ENCODE data around the gene OR6A2. TPM values are rescaled to one million over a fixed set of nuclear protein-coding genes. Genes with fewer than 3 reads are reported as not detected.

The OR6A2 gene
- total RNA-seq, 1 experiment from 2014 or later: 0.33 TPM

DNA sequence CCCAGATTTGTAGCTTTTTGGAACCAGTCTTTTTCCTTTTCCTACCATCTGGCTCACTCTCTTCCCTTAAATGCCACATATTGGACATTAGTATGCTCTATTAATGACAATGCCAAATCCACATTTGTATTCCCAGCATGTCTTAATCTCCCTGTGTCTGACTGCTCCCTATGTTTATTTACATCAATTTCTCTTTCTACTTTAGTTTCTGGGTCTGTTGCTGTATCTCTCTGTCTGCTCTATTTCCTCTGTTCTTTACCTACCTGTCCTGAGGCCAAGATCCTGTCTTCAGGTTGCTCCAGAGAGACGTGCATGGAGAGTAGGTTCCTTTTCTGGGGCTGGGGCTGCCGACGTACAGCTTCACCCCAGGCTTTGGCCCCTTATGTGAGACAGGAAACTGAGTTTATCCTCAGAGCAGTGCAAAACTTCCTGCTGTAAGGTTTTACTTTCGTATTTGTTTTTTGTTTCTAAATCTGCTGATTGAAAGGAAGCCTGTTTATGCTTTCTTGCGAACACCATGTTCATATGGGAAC is 53.3 kb downstream of the OR6A2 start:
- Histone ChIP-seq H2BK120ac (ENCODE audit: low read depth, low read length, poor library complexity, severe bottlenecking) (no peak overlapping the region), H3K79me1 (ENCODE audit: insufficient read depth, low read depth, low read length, poor library complexity, severe bottlenecking) (no peaks in the 10 kb centered on the region), H3K23ac (ENCODE audit: insufficient read length, low read depth, low read length) (no peak overlapping the region), H3K27me3 (ENCODE audit: insufficient read depth, low read length) (no peaks in the 10 kb centered on the region), H2AK5ac (ENCODE audit: insufficient read length, low read length) (no peak overlapping the region), H3K9me3 (ENCODE audit: control insufficient read depth, low read depth, low read length) (no peaks in the 10 kb centered on the region), H2BK15ac (ENCODE audit: low read depth, low read length) (no peak overlapping the region), H3T11ph (ENCODE audit: low read length) (no peak overlapping the region), H3K56ac (ENCODE audit: insufficient read length, low read depth, low read length) (no peak overlapping the region), H4K20me1 (ENCODE audit: control insufficient read depth, insufficient read depth, insufficient read length) (no peaks in the 10 kb centered on the region), H3K14ac (ENCODE audit: insufficient read depth, low read length) (no peak overlapping the region), H3K79me2 (ENCODE audit: insufficient read depth, low read length) (no peaks in the 10 kb centered on the region), H4K5ac (ENCODE audit: insufficient read length, low read depth, low read length) (no peak overlapping the region), H2AFZ (ENCODE audit: low read length) (no peak overlapping the region), H3K4me2 (ENCODE audit: insufficient read depth, insufficient read length, low read length) (no peak overlapping the region), H3K23me2 (ENCODE audit: insufficient read length, low read depth, low read length, poor library complexity, severe bottlenecking) (no peaks in the 10 kb centered on the region), H4K91ac (ENCODE audit: insufficient read length, low read depth, low read length) (no peak overlapping the region), H3K4ac (ENCODE audit: low read depth, low read length) (no peak overlapping the region), H4K8ac (replicated peaks; ENCODE audit: insufficient read length, low read depth, low read length) (no peak overlapping the region), H2BK20ac (ENCODE audit: low read depth, low read length, poor library complexity, severe bottlenecking) (no peak overlapping the region), H3K27ac (ENCODE audit: insufficient read length, low read depth, low read length) (no peak overlapping the region), H3K4me1 (ENCODE audit: insufficient read depth, low read length) (no peaks in the 10 kb centered on the region), H2BK12ac (ENCODE audit: insufficient read length, low read depth, low read length) (no peak overlapping the region), H2BK5ac (ENCODE audit: insufficient read length, low read length) (no peak overlapping the region), H3K9ac (ENCODE audit: extremely low read depth, insufficient read length, low read length) (no peak overlapping the region), H3K18ac (ENCODE audit: insufficient read length, low read depth, low read length) (no peak overlapping the region)
- H3K36me3 Mint-ChIP-seq (ENCODE audit: insufficient read depth in 1 of 3, low read depth in 3 of 3): no peaks in the 10 kb centered on the region
- no peaks in the 10 kb centered on the region for H3K4me1 Mint-ChIP-seq
- WGBS (ENCODE audit: extremely low coverage, insufficient read length, low lambda C conversion rate): no CpG with 5 or more reads among the region's 5 CpGs
- TF ChIP-seq, protein P1, sequence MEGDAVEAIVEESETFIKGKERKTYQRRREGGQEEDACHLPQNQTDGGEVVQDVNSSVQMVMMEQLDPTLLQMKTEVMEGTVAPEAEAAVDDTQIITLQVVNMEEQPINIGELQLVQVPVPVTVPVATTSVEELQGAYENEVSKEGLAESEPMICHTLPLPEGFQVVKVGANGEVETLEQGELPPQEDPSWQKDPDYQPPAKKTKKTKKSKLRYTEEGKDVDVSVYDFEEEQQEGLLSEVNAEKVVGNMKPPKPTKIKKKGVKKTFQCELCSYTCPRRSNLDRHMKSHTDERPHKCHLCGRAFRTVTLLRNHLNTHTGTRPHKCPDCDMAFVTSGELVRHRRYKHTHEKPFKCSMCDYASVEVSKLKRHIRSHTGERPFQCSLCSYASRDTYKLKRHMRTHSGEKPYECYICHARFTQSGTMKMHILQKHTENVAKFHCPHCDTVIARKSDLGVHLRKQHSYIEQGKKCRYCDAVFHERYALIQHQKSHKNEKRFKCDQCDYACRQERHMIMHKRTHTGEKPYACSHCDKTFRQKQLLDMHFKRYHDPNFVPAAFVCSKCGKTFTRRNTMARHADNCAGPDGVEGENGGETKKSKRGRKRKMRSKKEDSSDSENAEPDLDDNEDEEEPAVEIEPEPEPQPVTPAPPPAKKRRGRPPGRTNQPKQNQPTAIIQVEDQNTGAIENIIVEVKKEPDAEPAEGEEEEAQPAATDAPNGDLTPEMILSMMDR (conservative IDR thresholded peaks at IDR 0.05): no peak
- no peak overlapping the region for H3K4me3 Mint-ChIP-seq
- H3K9me3 Mint-ChIP-seq: no peaks in the 10 kb centered on the region; a peak in 1 of 5 replicates
- DNase-seq: no peak
- no peak overlapping the region for H3K27ac Mint-ChIP-seq
- H3K27me3 Mint-ChIP-seq (ENCODE audit: low read depth): no peaks in the 10 kb centered on the region

Measured in H9 (cell line).